D721Med (cell line): ENCODE results near the gene CYREN.
A peak's percentile ranks its signal among the peaks of the same experiment; 100 is the strongest.

Experiments used
- DNase-seq: peaks from one replicate; pipeline ENCODE4 v3.0.0; 2011; ENCODE audit warnings: low spot score; ENCODE audit not compliant: insufficient read length
- FAIRE-seq: peaks from 2 replicates; lab custom pipeline; 2011; peaks lifted over from hg19 to GRCh38; lab: Jason Lieb, UNC
- TF ChIP-seq, protein P1 (sequence below): IDR thresholded peaks from 2 replicates; pipeline ENCODE4 v1.5.1; 2012; ENCODE audit warnings: mild to moderate bottlenecking, control low read depth; ENCODE audit not compliant: insufficient read depth; ENCODE audit errors: missing control alignments

Gene CYREN

DNA sequence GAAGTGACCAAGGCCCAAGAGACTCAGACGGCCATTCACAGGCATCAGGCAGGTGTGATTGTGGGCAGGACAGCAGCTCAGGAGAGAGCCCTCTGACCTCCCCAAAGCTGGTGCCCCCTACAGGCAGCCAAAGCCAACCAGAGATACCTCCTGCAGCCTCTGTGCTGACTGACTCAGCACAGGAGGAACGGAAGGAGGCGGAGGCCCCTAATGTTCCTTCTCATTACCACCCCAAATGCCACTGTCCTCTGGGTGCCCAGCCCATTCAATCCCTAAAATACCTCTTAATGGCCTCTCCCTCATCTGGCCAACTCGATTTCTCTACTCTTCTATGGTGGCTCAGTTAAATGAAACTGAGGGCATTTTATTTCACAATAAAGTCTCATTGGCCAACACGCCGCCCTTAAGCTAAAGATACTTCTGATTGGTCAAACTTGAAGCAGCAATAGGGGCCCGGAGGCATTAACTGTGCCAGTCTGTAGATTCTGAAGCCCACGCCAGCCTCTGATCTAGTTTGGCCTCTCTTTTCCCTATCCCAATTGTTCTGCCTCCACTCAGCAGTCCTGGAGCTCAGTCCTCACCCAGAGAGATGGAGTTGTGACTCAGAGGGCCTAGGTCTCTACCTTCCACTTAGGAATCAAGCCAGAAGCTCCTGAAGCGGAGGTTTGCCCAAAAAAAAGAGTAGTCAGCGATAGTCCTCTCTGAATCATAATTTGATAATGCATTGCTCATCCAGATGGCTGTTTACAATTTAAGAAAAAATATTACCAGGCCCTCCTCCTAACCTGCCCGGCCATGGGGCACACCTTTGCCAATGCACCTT lies 1.2 kb downstream of the CYREN start:
- FAIRE-seq (no peak), DNase-seq (no peak)
- TF ChIP-seq, protein P1, sequence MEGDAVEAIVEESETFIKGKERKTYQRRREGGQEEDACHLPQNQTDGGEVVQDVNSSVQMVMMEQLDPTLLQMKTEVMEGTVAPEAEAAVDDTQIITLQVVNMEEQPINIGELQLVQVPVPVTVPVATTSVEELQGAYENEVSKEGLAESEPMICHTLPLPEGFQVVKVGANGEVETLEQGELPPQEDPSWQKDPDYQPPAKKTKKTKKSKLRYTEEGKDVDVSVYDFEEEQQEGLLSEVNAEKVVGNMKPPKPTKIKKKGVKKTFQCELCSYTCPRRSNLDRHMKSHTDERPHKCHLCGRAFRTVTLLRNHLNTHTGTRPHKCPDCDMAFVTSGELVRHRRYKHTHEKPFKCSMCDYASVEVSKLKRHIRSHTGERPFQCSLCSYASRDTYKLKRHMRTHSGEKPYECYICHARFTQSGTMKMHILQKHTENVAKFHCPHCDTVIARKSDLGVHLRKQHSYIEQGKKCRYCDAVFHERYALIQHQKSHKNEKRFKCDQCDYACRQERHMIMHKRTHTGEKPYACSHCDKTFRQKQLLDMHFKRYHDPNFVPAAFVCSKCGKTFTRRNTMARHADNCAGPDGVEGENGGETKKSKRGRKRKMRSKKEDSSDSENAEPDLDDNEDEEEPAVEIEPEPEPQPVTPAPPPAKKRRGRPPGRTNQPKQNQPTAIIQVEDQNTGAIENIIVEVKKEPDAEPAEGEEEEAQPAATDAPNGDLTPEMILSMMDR, result peak; percentile 50

DNA sequence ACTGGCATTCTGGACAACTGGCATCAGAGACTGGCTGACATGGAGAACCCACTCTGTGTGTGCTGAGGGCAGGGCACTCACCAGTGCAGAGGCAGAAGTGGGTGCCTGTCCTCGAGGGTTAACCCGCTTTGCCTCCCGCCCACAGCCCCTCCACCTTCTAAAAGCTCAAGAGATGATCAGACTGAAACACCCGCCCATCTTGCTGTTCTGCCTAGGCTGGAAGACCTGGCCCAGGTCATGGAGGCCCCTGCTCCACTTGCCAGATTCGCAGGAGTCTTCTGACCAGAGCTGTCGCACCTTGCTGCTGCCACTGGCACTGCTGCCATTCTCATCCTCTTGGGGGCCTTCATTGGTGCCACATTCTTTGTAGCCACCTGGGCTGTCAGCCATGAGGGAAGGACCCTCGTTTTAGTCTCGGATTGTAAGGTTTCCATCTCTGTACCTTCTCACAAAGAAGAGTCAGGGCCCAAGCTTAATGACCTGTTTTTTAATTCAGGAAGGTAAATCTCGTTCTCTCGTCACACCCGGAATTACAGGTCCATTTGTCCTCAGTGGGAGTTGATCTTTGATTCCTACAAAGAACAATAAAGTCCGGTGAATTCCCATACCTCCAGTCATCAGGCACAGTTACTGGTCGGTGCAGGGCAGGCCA lies 1.9 kb downstream of the CYREN start:
- DNase-seq, result no peak
- TF ChIP-seq, protein P1, result no peak
- FAIRE-seq, result no peak

DNA sequence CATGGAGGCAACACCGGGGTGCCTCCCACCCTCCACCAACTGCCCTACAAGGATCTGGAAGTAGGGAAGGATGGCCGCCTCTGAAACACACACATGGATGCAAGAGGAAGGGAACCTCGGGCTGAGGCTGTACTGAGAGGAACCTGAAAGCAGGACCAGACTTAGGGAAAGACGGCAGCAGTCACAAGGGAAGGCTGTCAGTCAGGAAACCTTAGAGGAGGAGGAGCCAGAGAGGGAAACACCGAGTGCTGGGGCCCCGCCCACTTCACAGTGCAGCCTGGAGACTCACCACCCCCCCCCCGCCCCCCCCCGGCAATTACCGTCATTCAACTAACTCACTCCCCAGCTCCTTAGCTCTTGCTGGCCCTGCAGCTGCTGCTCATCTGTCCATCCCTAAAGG lies 2.5 kb downstream of the CYREN start:
- FAIRE-seq (no peak), DNase-seq (no peak)
- TF ChIP-seq, protein P1, result no peak

DNA sequence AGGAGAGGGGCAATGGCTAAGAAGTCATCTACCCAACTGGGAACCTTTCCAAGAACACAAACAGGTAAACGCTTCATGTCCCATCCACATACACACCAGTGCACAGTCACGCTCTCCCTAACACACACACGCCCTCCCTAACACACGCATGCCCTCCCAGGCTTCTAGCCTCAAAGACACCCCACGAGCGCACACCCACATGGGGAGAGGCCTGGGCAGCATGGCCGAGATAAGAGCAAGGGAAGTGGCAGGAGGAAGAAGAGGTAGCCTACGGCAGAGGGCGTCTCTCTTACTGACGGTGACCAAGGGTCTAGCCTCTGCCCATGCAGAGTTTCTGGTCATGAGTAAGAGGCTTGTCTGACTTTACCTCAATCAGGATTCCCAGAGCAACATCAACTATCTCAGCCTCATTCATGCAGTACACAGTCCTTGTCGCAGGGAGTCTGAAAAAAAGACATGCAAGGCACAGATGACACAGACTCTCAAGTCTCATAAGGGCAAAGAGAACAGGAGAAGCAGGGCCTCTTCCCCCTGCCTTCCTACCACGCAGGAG lies 3.1 kb downstream of the CYREN start:
- DNase-seq (no peak), FAIRE-seq (no peak)
- TF ChIP-seq, protein P1, result no peak

DNA sequence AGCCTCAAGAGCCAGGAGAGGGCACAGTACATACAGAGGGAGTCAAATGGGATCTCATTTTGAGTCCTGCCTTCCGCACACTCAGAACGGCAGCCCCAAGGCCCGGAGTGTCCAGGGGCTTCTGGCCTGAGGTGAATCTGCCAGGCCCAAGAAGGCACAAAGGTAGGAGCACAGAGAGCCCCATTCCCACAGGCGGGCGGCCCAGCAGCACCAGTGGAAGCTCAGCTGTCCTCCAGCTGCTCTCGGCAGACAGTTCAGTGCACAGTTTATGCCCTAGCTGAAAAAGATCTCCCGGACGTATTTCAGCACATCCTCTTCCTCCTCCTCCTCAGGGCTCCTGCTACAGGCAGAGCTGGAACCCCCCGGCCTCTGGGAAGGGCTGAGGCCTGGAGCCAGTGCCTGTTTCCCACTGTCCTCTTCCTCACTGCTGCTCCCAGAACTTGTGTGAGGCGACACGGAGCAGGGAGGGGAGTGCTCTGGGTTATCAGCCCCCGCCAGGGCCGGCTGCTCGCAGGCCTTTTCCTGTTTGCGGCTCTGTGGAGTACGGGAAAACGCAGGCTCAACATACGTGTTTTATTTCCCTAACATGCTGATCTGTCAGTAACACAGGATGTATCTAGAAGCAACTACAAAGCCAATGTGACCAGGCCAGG lies 4.0 kb downstream of the CYREN start:
- FAIRE-seq, result no peak
- TF ChIP-seq, protein P1, result no peak

DNA sequence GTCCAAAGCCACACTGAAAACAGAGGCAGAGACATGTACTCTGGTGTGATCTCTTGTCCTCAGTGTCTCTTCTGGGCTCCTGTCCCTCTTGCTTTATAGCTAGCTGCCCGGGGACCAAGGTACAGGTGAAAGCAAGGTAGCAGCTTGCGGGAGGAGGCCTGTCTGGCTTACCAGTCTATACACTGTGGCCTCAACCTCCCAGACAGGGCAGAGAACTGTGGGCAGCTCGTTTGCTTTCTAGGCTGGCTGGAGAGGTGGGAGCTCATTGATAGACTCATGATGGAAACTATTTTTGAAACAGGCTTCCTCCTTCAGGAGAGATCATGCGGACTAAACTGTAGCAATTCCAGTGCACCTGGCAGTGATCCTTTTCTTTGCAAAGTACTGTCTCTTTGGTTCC lies 4.6 kb downstream of the CYREN start:
- DNase-seq (no peak), FAIRE-seq (no peak)
- TF ChIP-seq, protein P1, result no peak

More for the DNA sequence above, 4.0 kb downstream of the CYREN start:
- no peak for DNase-seq
